Panc1 (cell line): Measurements from ENCODE around the gene PPP1R27.

Experiments used
- POLR2AphosphoS5 ChIP-seq: IDR thresholded peaks from 2 replicates; pipeline ENCODE4 v1.6.1; 2012; ENCODE audit warnings: mild to moderate bottlenecking, low read depth, low read length, moderate library complexity
- REST ChIP-seq, 2 experiments: IDR thresholded peaks; 2 replicates each; pipeline ENCODE4 v1.6.1; 2011 to 2012; ENCODE audit warnings: low read depth in 2 of 2, control low read depth in 1 of 2, low read length in 1 of 2, mild to moderate bottlenecking in 1 of 2, moderate library complexity in 1 of 2; ENCODE audit not compliant: insufficient read depth in 1 of 2
- SIN3A ChIP-seq: IDR thresholded peaks from 2 replicates; pipeline ENCODE4 v1.6.1; 2012; ENCODE audit warnings: low read depth, mild to moderate bottlenecking, low read length, moderate library complexity, borderline replicate concordance; ENCODE audit not compliant: insufficient read depth
- TF ChIP-seq, protein P1 (sequence below): fragments of 450-650 bp; IDR thresholded peaks from 2 replicates; pipeline ENCODE4 v1.5.1; 2017; ENCODE audit warnings: mild to moderate bottlenecking

DNA sequence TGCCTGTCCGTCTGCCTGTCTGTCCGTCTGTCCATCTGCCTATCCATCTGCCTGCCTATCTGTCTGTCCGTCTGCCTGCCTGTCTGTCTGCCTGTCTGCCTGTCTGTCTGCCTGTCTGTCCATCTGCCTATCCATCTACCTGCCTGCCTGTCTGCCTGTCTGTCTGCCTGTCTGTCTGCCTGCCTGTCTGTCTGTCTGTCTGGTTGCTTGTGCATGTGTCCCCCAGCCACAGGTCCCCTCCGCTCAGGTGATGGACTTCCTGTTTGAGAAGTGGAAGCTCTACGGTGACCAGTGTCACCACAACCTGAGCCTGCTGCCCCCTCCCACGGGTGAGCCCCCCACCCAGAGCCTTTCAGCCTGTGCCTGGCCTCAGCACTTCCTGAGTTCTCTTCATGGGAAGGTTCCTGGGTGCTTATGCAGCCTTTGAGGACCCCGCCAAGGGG is 25.3 kb downstream of the PPP1R27 start:
- TF ChIP-seq, protein P1, sequence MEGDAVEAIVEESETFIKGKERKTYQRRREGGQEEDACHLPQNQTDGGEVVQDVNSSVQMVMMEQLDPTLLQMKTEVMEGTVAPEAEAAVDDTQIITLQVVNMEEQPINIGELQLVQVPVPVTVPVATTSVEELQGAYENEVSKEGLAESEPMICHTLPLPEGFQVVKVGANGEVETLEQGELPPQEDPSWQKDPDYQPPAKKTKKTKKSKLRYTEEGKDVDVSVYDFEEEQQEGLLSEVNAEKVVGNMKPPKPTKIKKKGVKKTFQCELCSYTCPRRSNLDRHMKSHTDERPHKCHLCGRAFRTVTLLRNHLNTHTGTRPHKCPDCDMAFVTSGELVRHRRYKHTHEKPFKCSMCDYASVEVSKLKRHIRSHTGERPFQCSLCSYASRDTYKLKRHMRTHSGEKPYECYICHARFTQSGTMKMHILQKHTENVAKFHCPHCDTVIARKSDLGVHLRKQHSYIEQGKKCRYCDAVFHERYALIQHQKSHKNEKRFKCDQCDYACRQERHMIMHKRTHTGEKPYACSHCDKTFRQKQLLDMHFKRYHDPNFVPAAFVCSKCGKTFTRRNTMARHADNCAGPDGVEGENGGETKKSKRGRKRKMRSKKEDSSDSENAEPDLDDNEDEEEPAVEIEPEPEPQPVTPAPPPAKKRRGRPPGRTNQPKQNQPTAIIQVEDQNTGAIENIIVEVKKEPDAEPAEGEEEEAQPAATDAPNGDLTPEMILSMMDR, result no peak
- no peak for TF ChIP-seq SIN3A
- TF ChIP-seq POLR2AphosphoS5, result no peak
- no peak for TF ChIP-seq REST (IDR thresholded peaks at IDR 0.05; ENCODE audit: insufficient read depth in 1 of 2, low read depth in 2 of 2, low read length in 1 of 2)
